K562 treated with DMSO at 1 percent for 48 hours (cell line): ENCODE results near the gene NDUFAF4. TPM values are rescaled to one million over a fixed set of nuclear protein-coding genes. Genes with fewer than 3 reads are reported as not detected.

Experiments used
- total RNA-seq: library from RNA; unstranded; fragments of 300-600 nt; gene quantifications from 2 replicates; pipeline ENCODE4 v1.2.3, GENCODE V29; 2022; ENCODE audit warnings: low replicate concordance; ENCODE audit errors: extremely low read depth

NDUFAF4 gene
- not detected in 2 replicates for total RNA-seq

GRCh38 chr6:96897396-96898240 is at the start of gene NDUFAF4:
NDUFAF4 (minus strand) TSS chr6:96897891; CDS start chr6:96897801, 90 bp downstream.

Other genes with a start within 250 kb of the NDUFAF4 start
- gene GPR63, start 60.4 kb downstream of the NDUFAF4 start, total RNA-seq = not detected in 2 replicates
- not detected in 2 replicates for gene KLHL32, start 26.8 kb upstream of the NDUFAF4 start, total RNA-seq